ENCODE results near the gene MIA2. TPM values are rescaled to one million over a fixed set of nuclear protein-coding genes. Genes with fewer than 3 reads are reported as not detected.
A peak's percentile ranks its signal among the peaks of the same experiment; 100 is the strongest.

Gene MIA2
- total and polyA plus RNA-seq, 2 donors (not counting 1 experiment from before 2014, with no cell fraction given) = 11.5 to 27.1 TPM

- intact Hi-C loops (cut with micrococcal nuclease) = loop anchor here (1.0 kb wide), 5 partner anchors 92 to 165 kb away; partner anchors contain the start of genes FBXO33, GEMIN2, PNN and SEC23A
- CTCF ChIA-PET = interaction anchor here (1.0 to 2.6 kb wide), 4 partner anchors 24 to 165 kb away, joined by 3 to 7 read pairs (median 5); partner anchors contain the start of genes FBXO33, SEC23A and TRAPPC6B
Measured at GRCh38 chr14:39267608-39268005, 33.9 kb downstream of the MIA2 start.

More at GRCh38 chr14:39267608-39268005, 33.9 kb downstream of the MIA2 start:
- peaks cover 22% of the 10 kb centered on the region for H4K20me1 ChIP-seq (ENCODE audit: control insufficient read depth, insufficient read depth, low read length, poor library complexity, severe bottlenecking)
- H3K79me2 ChIP-seq (ENCODE audit: control insufficient read depth, insufficient read depth, low read length) = peaks cover 57% of the 10 kb centered on the region
- ATAC-seq (ENCODE audit: low read depth) = no peak
- POLR2A ChIA-PET = interaction anchor here (0.9 to 2.4 kb wide), 6 partner anchors 93 to 165 kb away, joined by 3 to 33 read pairs (median 8); partner anchors contain the start of genes FBXO33, PNN, SEC23A and TRAPPC6B
- no peaks in the 10 kb centered on the region for H3K36me3 ChIP-seq (replicated peaks in 1 of 2; ENCODE audit: control extremely low read depth in 1 of 2, control insufficient read depth in 1 of 2, extremely low read depth in 1 of 2, insufficient read depth in 2 of 2, low read length in 1 of 2)
- Mint-ChIP-seq H3K27ac (peak overlapping the region; percentile 99), H3K4me3 (peak overlapping the region; percentile 98), H3K9me3 (ENCODE audit: insufficient read depth) (no peaks in the 10 kb centered on the region), H3K27me3 (no peaks in the 10 kb centered on the region), H3K4me1 (peaks cover 44% of the 10 kb centered on the region)
- H3K27me3 ChIP-seq (replicated peaks in 1 of 4; ENCODE audit: control extremely low read depth in 1 of 4, control insufficient read depth in 3 of 4, insufficient read depth in 4 of 4, low read length in 3 of 4) = no peaks in the 10 kb centered on the region
- 5% methylated on average over 10 of the region's 16 CpGs for WGBS (ENCODE audit: insufficient coverage)
- peak overlapping the region; percentile 82 for H3K4me2 ChIP-seq (replicated peaks; ENCODE audit: low read depth, low read length, poor library complexity, severe bottlenecking)
- peak overlapping the region; percentile 97 to 100 for H3K27ac ChIP-seq (ENCODE audit: low read length in 2 of 2)
- TF ChIP-seq CTCF (IDR thresholded peaks at IDR 0.05) (no peak), EZH2 (IDR thresholded peaks at IDR 0.05; ENCODE audit: borderline replicate concordance, insufficient read depth, low read depth, low read length, poor library complexity, severe bottlenecking) (no peak)
- H3K4me3 ChIP-seq (ENCODE audit: control extremely low read depth in 1 of 5, extremely low read depth in 1 of 5, insufficient read depth in 1 of 5, low read depth in 2 of 5, low read length in 4 of 5) = peak overlapping the region; percentile 85 to 99 (median 89)
- no peak for DNase-seq
- peak overlapping the region; percentile 94 for H2AFZ ChIP-seq (ENCODE audit: insufficient read depth, low read depth, low read length, poor library complexity, severe bottlenecking)
- peaks cover 20 to 32% of the 10 kb centered on the region in 2 donors for H3K4me1 ChIP-seq (ENCODE audit: control insufficient read depth in 2 of 2, insufficient read depth in 2 of 2, low read length in 2 of 2)
- H3K9me3 ChIP-seq (ENCODE audit: control extremely low read depth in 1 of 3, control insufficient read depth in 2 of 3, insufficient read depth in 1 of 3, low read length in 2 of 3) = peaks cover 0 to 11% (median 3%) of the 10 kb centered on the region in 3 donors
- H3K9ac ChIP-seq (ENCODE audit: low read length) = peak overlapping the region; percentile 94
